ENCODE measurements around the gene DNAH3. TPM values are rescaled to one million over a fixed set of nuclear protein-coding genes. Genes with fewer than 3 reads are reported as not detected.

DNAH3 gene
- total RNA-seq, 1 experiment from 2014 or later, result 0.15 TPM

GRCh38 chr16:21126518-21126917, 24.1 kb downstream of the DNAH3 start (continued):
- TF ChIP-seq EZH2 (IDR thresholded peaks at IDR 0.05) (no peak), JUND (IDR thresholded peaks at IDR 0.05) (no peak), ZFX (IDR thresholded peaks at IDR 0.05) (no peak), EZH2phosphoT487 (IDR thresholded peaks at IDR 0.05; ENCODE audit: borderline replicate concordance) (no peak), ZNF274 (IDR thresholded peaks at IDR 0.05; ENCODE audit: low read depth, low read length) (no peak), SRF (IDR thresholded peaks at IDR 0.05; ENCODE audit: low read depth) (no peak)

GRCh38 chr16:21125191-21125590, 25.5 kb downstream of the DNAH3 start:
- RAD21 ChIA-PET (ENCODE audit: low non-redundant PET in 1 of 2, low total read pairs in 2 of 2, uncharacterized antibody in 2 of 2, unreplicated experiment in 2 of 2), result no interaction called here
- POLR2A ChIA-PET, result no interaction called here

More at GRCh38 chr16:21125191-21125590, 25.5 kb downstream of the DNAH3 start:
- no peaks in the 10 kb centered on the region for H3K36me3 ChIP-seq (ENCODE audit: control insufficient read depth in 1 of 2, insufficient read depth in 2 of 2, low read length in 2 of 2)
- no peak overlapping the region for H3K27ac ChIP-seq (ENCODE audit: low read depth, low read length)
- H4K20me1 ChIP-seq (ENCODE audit: insufficient read depth), result no peaks in the 10 kb centered on the region
- no peaks in the 10 kb centered on the region for H3K27me3 ChIP-seq (ENCODE audit: insufficient read depth, low read length)
- H2AFZ ChIP-seq (ENCODE audit: low read depth, low read length, poor library complexity, severe bottlenecking), result no peak overlapping the region
- no peak overlapping the region for H3K9ac ChIP-seq (ENCODE audit: low read length)
- BruUV-seq (replicated peaks), result no TSS peak
- H3K4me2 ChIP-seq (ENCODE audit: low read length), result no peak overlapping the region
- CTCF ChIA-PET, result no interaction called here
- H3K79me2 ChIP-seq (ENCODE audit: insufficient read depth, low read length), result no peaks in the 10 kb centered on the region
- ATAC-seq (no peak), DNase-seq (ENCODE audit: low read depth, low spot score) (no peak)
- no peaks in the 10 kb centered on the region for H3K4me1 ChIP-seq (ENCODE audit: control insufficient read depth in 1 of 2, insufficient read depth in 2 of 2, low read length in 2 of 2)
- H3K9me2 ChIP-seq (ENCODE audit: insufficient read depth), result no peaks in the 10 kb centered on the region
- no peak overlapping the region for H3K4me3 ChIP-seq (replicated peaks in 1 of 2; ENCODE audit: low read depth in 1 of 2, low read length in 2 of 2)
- H3K9me3 ChIP-seq (ENCODE audit: control insufficient read depth in 1 of 2, insufficient read depth in 1 of 2, low read depth in 1 of 2, low read length in 2 of 2), result no peaks in the 10 kb centered on the region
- no peak for TF ChIP-seq REST (IDR thresholded peaks at IDR 0.05; ENCODE audit: low read depth)
- TF ChIP-seq RAD21 (IDR thresholded peaks at IDR 0.05; ENCODE audit: low read depth), result no peak
- intact Hi-C loops (cut with micrococcal nuclease), result no loop called here
